ENCODE data around the gene TAGLN2.
"Not testable (repeated sequence)": the region's sequence is repeated elsewhere in the genome, so short reads cannot be mapped to it uniquely, and the experiment has no call there.

The TAGLN2 gene

DNA sequence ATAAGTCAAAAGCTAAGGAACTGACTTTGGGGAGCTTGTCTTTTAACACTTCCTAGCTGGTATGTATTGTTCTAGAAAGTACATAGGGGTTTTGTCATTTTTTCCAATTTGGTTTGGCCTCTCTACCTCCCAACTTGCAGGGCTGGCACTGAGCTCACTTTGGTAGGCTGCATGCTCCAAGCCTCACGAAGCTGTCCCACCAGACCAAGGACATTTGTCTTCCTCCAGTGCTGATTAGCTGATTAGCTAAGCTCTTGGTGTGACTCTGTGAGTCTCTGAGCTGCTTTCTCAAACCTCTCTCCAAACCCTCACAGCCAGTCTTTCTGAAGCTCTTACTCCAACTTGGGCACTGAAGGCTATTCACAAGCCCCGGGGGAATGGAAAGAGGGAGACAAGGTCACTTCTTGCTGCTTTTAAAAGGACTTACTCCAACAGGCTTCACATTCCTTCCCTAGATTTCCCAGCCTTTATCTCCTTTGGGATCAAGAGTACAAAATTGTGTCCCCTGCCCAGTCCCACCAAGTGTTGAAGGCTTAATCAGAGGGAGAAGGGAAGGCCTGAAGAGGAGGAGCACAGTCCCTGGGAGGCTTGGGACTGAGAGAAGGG is 24.4 kb downstream of the TAGLN2 start:
- DNase-seq (ENCODE audit: low read depth, low spot score) = peak; percentile 82

DNA sequence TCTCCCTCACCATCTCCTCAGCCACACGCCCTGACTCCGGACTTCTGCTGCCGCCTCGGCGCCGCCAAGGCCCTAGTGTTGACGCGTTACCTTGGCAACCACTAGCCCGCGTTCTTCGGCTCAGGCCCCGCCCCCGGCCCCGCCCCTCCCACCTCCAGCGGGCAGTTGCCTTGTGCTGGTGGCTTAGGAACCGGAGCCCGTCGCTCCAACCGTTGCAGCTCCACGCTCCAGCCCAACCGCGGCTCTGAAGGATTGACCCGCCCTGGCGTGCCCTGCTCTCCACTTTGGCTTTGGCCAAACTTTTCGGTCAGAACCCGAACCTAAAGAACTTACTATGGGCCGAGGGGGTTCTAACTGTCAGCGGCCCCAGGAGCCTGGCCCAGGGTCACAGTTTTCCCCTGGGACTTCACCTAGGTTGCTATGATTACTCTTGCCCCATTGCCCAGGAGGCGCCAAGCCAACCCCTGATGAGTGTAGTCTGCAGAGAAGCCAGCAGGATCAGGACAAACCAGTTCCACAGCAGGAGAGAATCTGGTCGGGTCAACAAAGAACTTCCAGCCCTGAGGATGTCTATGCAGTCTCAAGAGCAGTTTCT is 25.1 kb downstream of the TAGLN2 start, which contains the start of gene CFAP45:
Gene CFAP45, minus strand, starts transcription at position 80 of the 595 bp plus-strand sequence. Its CDS starts 67 bp downstream, at position 13.
- peak; percentile 93 for DNase-seq (ENCODE audit: low read depth, low spot score)

DNA sequence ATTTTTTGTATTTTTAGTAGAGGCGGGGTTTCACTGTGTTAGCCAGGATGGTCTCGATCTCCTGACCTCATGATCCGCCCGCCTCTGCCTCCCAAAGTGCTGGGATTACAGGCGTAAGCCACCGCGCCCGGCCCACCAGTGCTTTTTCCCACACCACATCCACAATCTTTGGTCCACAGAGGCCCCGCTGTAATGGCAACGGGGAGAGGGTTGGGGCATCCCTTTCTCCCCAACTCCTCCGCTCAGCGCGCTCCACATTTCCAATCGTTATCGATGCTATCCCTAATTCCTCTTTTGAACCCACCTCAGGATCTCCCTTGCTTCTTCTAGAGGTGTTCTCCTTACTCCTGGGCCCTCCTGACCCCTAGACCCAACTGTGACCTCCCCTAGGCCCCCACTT is 25.7 kb downstream of the TAGLN2 start:
- not testable (repeated sequence) for DNase-seq (ENCODE audit: low read depth, low spot score)

DNA sequence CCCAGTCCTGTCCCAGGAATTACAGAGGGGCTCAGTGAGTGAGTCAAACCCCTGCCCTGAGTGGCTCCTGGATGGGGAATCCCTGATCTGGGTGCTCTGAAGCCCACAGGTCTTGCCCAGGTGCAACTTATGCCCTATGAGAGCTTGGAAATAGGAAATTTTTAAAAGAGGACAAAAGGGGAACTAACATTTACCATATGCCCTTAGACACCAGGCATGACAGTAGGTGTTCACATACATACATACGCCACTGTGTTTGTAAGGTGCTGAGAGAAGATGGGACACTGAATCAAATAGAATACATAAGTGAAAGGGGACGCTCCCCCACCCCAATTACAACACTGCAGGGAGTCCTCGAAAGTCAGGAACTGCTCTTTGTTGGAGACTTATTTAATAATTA is 26.8 kb downstream of the TAGLN2 start:
- no peak for DNase-seq (ENCODE audit: low read depth, low spot score)

DNA sequence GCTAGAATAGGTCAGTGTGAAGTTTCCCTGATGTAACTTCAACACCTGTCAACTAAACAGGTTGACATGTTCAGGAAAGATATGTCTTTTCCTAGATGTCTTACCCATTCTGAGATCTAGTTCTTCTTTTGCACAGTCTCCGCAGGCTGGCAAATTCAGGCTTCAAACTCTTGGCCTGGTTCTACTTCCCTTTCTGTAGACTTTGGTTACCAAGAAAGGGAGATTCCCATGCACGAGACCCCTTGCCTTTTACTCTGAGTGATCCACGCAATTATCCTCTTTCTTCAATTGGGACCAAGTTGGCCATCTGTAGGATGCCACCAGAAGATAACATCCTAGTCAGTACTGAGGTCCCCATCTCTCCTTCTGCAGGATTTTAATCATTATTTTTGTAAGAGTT is 27.3 kb downstream of the TAGLN2 start:
- no peak for DNase-seq (ENCODE audit: low read depth, low spot score)

DNA sequence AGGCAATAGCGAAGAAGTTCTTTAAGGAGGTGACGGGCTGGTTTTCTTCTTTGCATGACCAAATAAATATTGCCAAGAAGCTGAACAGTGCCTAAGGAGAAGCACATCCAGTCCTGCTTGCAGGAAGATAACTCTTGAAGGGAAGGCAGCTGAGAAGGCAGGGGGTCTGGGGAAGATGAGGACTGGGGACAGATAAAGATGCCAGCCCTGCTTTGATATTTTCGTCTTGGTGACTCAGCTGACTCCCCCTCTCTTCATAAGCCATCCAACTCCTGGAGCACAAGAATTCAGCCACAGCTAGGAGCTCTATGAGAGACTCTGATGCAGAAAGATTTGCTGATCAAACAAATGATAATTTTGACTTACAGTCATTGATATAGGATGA is 28.8 kb downstream of the TAGLN2 start:
- DNase-seq (ENCODE audit: low read depth, low spot score) = no peak

DNA sequence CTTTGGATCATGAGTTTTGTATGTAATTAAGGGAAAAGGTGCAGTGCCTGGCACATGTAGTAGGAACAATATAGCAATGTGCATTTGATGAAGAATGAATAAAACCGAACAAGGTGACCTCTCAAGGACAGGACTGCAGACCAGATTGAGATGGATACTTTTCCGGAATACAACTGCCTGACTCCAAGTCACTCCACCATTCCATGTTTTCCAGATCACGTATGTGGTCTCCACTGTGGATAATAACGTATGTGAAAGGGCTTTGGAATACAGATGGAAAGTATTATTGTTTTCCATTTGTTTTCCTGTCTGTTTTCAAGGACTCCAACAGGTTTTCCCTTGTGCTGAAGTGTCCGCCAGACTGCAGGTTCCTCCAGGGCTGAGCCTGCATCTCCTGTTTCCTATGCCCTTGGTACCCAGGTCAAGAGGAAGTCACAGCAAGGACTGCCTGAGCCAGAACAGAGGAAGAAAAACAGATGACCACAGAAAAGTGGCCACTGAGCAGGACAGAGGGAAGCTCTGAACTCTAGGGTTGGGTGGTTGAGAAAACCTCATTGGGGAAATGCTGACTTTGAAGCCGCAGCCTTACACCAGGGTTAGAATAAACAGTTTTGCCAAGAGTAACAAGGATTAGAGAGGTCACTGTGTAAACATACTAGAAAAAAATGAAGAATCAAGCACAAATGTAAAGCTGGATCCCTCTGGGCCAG is 29.3 kb downstream of the TAGLN2 start:
- DNase-seq (ENCODE audit: low read depth, low spot score) = no peak

DNA sequence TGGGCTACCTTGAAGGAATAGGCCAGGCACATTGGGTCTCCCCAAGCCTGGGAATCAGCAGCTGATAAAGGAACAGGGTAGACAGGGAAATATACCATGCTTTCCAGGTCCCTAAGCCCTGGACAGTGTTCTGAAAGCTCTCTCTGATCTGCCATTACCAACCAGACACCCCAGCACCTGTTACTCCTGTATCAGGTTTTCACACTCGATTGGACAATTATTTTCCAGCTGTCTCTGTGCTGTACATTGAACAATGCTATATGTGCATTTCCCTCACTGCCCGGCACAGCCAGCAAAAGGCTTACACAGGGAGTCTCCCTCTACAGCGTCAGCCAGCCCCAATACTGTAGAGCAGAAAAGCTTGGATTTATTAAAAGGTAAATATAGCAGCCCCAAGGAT is 30.0 kb downstream of the TAGLN2 start:
- DNase-seq (ENCODE audit: low read depth, low spot score) = no peak

DNA sequence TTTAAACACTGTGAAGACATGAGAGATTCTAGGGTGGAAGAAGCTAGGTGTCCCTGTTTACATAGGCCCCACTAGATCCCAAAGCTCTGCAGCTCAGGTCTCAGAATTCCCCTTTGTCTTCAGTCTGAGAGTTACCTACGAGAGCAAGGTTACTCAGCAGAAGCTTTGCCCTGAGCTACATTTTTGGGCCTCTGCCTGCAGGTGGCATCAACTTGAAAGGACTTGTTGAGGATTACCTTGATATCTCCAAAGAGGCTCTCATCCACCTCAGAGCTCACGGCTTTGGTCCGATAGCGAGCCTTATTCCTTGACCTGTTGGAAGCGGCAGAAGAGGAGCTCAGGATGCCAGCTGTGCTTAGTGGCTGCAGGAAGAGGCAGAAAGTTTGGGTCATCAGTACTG is 32.4 kb downstream of the TAGLN2 start:
- DNase-seq (ENCODE audit: low read depth, low spot score) = no peak

DNA sequence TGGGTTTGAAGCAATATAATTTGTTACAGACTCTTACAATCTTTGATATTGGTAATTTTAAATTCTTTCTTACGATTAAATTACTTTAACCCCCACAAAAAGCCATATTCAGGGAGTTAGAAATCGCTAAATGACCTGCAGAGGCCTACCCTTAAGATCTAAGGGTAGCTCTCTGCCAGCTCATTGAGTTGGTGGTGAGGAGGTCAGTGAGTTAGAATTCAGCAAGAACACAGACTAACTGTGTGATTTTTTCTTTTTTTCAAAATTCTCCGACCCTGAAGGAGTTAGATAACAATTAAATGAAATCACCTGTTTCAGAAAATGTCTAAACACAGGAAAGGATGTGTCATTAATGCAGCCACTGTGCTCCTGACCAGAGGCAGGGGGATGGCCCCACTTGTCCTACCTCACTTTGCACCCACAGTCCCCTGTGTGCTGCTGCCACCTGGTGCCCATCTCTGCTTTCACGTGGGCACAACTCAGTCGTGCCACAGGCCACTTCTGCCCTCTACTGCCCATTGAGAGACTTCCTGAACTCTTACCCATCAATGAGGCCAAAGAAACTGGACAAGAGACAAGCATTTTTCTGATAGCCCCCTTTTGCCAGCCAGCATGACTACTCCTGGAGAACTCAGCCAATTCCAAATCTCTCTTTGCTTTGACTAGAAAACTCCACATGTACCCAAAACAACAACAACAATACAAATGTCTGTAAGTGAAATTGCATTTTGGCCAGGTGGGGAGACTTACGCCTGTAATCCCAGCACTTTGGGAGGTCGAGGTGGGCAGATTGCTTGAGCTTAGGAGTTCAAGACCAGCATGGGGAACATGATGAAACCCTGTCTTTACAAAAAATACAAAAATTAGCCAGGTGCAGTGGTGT is 33.8 kb downstream of the TAGLN2 start:
- peak; percentile 82 for DNase-seq (ENCODE audit: low read depth, low spot score)

DNA sequence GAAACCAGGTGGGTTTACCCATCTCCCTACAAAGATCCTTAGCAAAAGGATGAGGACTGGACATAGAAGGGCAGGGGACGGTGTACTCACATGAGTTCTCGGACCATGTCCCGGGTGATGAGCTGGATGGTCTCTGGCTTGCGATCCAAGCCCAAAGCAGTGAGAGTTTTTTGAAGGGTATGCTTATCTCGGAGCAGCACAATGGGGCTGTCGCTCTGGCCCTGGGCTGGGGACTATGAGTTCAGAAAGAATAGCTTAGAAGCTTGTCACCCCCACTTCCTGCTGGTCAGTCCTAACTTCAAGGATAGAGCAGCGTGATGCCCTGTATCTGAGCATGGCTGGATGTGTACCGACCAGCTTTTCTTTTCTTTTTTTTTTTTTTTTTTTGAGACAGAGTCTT is 34.9 kb downstream of the TAGLN2 start:
- DNase-seq (ENCODE audit: low read depth, low spot score) = no peak

DNA sequence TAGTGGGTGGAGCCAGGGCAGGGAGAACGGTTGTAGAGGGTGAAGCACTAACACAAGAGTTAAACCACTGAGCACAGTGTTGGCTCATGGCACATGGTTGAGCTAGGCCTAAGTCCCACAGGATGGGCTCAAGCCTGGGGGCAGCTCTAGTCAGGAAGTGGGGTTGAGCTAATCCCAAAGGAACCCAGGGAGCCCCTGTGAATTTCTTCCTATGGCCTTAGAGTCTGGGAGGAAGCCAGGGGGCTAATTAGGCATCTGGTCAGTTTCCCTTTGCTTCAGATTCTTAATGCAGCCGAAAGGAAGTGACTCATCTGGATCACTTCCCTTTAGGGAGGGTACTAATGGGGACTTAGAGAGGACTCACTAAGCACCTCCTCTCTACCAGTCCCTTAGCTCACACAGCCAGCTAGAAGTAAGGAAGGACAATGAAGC is 35.5 kb downstream of the TAGLN2 start:
- DNase-seq (ENCODE audit: low read depth, low spot score) = no peak

DNA sequence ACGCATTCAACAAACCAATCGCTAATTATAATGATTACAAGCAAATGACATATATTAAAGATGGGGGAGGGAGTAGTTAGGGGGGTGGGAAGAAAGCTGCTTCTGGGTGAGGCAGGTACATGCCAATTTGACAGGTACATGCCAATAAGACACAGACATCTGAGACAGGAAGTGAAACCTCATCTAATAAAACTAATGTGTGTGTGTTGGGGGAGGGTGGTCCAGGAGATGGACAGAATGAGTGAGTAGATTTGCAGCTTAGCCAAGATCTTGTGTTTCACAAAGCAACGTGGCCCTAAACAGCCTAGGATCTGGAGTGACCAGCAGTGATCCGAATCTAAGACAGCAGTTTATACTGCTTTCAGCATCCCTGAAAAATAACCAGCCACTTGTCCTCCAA is 36.1 kb downstream of the TAGLN2 start:
- no peak for DNase-seq (ENCODE audit: low read depth, low spot score)

DNA sequence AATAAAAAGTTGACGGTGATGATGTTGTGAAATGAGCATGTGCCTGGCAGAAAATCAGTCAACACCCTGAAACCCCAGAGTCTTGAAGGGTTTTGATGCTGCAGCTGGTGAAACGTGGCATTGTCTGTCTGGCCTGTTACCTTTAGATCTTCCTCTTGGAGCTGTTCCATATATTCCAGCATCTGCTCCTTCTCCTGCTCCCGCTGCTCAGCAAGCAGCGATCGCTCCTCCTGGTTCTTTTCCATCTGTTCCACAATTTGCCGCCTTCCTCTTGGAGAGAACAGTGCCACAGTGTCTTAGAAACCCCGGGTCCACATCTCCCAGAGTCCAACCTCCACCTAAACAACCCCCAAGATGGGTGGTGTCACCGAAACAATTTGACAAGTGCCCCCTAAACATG is 41.0 kb downstream of the TAGLN2 start:
- no peak for DNase-seq (ENCODE audit: low read depth, low spot score)

DNA sequence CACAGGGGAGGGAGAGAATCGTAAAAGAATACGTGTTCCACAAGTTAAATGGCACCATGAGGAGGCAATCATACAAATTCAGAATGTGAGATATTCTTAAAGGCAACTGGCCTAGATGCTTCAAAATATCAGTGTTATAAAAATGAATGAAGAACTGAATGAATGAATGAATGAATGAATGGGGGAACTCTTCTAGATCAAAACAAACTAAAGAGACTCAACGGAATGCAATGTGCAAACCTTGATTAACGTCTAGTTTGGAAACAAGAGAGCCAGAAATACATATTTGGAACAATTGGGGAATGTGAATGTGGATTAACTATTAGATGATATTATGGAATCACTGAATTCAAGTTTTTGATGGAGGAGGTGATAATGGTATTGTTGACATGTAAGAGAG is 42.2 kb downstream of the TAGLN2 start:
- DNase-seq (ENCODE audit: low read depth, low spot score) = no peak

DNA sequence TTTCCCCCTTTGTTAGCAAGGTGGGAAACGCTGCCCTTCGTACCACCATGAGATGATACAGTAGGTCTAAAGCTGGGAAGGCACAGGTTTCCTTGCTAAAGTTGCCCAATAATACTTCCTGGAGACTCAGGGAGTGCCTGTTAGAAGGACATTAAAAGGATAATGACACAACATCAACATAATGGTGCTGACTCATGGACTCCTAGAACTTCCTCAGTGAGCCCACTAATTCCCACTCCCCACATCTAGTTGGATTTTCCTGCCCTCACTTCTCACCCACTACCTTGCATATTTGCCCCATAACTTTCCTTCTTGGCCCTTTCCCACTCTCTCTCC is 42.8 kb downstream of the TAGLN2 start:
- no peak for DNase-seq (ENCODE audit: low read depth, low spot score)

DNA sequence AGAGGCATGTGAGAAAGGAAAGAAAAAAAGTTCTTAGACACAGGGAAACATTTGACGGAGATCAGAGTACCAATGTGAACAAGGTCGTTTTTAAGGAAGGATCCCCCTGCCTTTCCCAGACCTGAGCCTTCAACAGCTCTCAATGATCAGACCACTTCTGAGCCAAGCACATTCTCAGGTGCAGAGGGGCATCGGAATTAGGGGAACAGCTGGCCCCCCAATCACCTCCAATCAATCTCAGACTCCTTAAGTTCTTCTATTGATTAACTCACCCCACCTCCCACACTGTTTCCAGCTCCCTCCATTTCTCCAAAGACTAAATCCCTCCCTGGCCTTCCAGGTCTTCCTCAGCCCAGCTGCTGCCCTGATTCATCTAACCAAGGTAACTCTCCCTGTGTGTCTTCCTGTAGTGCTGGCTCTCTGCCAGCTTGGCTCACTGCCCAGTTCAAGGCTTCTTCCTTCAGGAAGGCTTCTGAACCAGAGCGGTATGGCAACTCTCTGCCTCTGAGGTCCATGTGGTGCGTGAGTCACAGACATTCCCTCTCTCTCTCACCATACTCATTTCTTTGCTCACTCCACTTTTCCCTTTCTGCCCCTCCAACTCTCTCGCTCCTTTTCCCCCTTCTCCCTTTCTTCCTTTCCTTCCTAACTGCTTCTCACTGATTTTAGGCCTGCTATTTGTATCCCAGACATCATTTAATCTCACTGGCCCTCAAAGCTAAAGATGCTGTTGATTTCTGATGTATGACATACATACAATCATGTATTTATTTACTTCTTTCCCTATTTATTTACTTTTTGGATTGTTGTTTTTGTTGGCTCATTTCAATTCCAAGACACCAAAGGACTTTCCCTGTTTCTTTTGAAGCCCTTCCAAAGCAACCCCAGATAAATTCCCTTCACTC is 43.4 kb downstream of the TAGLN2 start:
- DNase-seq (ENCODE audit: low read depth, low spot score) = no peak

DNA sequence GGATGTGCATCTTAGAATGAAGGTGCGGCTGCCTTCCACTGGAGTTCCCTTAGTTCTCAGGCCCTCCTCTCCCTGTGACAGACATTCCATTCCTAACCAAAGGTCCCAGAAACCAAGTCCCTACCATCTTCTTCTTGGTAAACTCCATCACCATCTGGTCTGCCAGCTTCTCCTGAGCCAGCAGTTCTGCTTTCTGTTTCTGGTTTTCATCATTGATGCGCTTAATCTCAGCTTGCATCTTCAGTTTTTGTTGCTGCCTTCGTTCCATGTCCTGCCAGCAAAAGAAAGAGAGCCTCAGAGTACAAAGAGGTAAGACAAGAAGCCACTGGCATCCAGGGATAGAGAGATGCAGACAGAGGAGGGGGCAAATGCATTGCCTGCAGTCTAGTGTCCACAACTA is 44.9 kb downstream of the TAGLN2 start:
- no peak for DNase-seq (ENCODE audit: low read depth, low spot score)

DNA sequence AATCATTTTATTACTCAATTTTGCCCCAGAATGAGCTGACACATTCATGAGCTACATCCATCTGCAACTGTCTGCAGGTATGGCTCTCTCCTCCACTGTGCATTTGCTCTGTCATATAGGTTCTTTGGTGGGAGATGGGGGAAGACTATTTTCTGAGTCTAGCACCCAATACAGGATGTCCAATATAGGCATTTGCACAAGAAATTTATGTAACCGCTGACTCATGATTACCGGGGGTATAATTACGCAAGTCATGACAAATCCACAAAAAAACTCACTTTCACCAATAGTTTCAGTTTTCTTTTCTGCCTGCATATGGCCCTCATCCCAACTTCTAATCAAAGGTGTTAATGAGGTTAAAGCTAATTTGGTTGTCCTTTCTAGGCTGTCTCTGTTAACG is 45.3 kb downstream of the TAGLN2 start:
- DNase-seq (ENCODE audit: low read depth, low spot score) = no peak

DNA sequence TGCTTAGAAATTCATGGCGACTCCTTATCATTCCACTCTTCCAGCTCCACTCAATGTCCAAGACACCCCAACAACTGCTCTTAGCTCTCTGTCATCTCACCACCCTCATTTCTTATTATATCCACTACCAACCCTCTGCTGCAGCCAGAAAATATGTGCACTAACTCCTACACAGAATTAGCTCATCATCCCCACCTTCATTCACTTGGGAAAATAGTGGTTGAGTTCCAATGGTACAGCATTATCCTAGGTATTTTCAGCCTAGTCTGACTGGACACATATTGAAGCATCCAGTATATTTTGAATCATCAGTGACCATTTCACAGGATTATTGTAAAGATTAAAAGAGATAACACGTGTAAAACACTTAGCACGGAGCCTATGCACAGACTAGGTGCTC is 46.2 kb downstream of the TAGLN2 start:
- DNase-seq (ENCODE audit: low read depth, low spot score) = no peak

Measured in ELF-1 (cell line).